PC-3 (cell line): ENCODE results near the gene ZDHHC16. TPM values are rescaled to one million over a fixed set of nuclear protein-coding genes. Genes with fewer than 3 reads are reported as not detected.

ENCODE experiments used
- ATAC-seq: fragments of 200-7000 bp; cut with Tn5 transposase; 2 replicates; pipeline ENCODE4 v1.9.1; 2020; ENCODE audit warnings: mild to moderate bottlenecking, moderate library complexity
- BruUV-seq: library from RNA; stranded (reverse); fragments of 400-500 nt; replicated peaks from 2 replicates; lab custom pipeline; 2021; lab: Mats Ljungman, UMichigan
- CTCF ChIA-PET: fragments of 300-600 bp; sonication (Branson Sonifier 250); formaldehyde crosslinking; loops from one replicate; lab custom pipeline; 2022; ENCODE audit warnings: antibody characterized with exemption; lab: Charles Lee
- POLR2A ChIA-PET: fragments of 300-600 bp; sonication (Branson Sonifier 250); formaldehyde crosslinking; loops from one replicate; lab custom pipeline; 2022; ENCODE audit warnings: antibody characterized with exemption; ENCODE audit not compliant: unreplicated experiment; lab: Charles Lee
- DNase-seq: peaks from one replicate; pipeline ENCODE4 v3.0.0-alpha.2; 2015
- H2AFZ ChIP-seq: fragments of 300-600 bp; sonication (generic); 2 replicates; pipeline ENCODE4 v1.6.0; 2016; ENCODE audit warnings: antibody characterized with exemption, low read length
- H3F3A ChIP-seq: fragments of 300-600 bp; sonication (generic); one replicate; pipeline ENCODE4 v1.6.0; 2017; ENCODE audit warnings: antibody characterized with exemption, low read length, control low read depth, mild to moderate bottlenecking; ENCODE audit not compliant: unreplicated experiment
- H3K27ac ChIP-seq: fragments of 300-600 bp; sonication (generic); 2 replicates; pipeline ENCODE4 v1.5.1; 2016; ENCODE audit warnings: mild to moderate bottlenecking, low read length
- H3K27me3 ChIP-seq: fragments of 300-600 bp; sonication (generic); 2 replicates; pipeline ENCODE4 v1.6.1; 2016; ENCODE audit warnings: low read length, mixed read lengths
- H3K36me3 ChIP-seq: fragments of 300-600 bp; sonication (generic); 2 replicates; pipeline ENCODE4 v1.6.1; 2016; ENCODE audit warnings: low read depth, mixed run types, low read length, mixed read lengths
- H3K4me1 ChIP-seq: fragments of 300-600 bp; sonication (generic); 2 replicates; pipeline ENCODE4 v1.5.1; 2016; ENCODE audit warnings: low read length; ENCODE audit not compliant: insufficient read depth
- H3K4me2 ChIP-seq: fragments of 300-600 bp; sonication (generic); 2 replicates; pipeline ENCODE4 v1.6.0; 2016; ENCODE audit warnings: low read length
- H3K4me3 ChIP-seq: fragments of 300-600 bp; sonication (generic); 2 replicates; pipeline ENCODE4 v1.5.1; 2016; ENCODE audit warnings: mild to moderate bottlenecking, low read length, mixed read lengths
- H3K79me2 ChIP-seq: fragments of 300-600 bp; sonication (generic); 2 replicates; pipeline ENCODE4 v1.6.1; 2017; ENCODE audit warnings: low read length, mixed read lengths
- H3K9ac ChIP-seq: fragments of 300-600 bp; sonication (generic); 2 replicates; pipeline ENCODE4 v1.6.0; 2016; ENCODE audit warnings: mild to moderate bottlenecking, low read length
- H3K9me2 ChIP-seq: fragments of 300-600 bp; sonication (generic); replicated peaks from 2 replicates; pipeline ENCODE4 v1.6.1; 2016; ENCODE audit warnings: mixed run types, low read length, mixed read lengths
- H3K9me3 ChIP-seq: fragments of 300-600 bp; sonication (generic); 2 replicates; pipeline ENCODE4 v1.6.1; 2016; ENCODE audit warnings: low read length, mixed read lengths
- H4K20me1 ChIP-seq: fragments of 300-600 bp; sonication (generic); 2 replicates; pipeline ENCODE4 v1.6.1; 2016; ENCODE audit warnings: low read length, mixed read lengths
- CTCF ChIP-seq: fragments of 300-600 bp; sonication (generic); conservative IDR thresholded peaks from 2 replicates; pipeline ENCODE4 v1.5.1; 2017; ENCODE audit warnings: antibody characterized with exemption, low read depth, mild to moderate bottlenecking, low read length
- EZH2 ChIP-seq: fragments of 300-600 bp; sonication (generic); IDR thresholded peaks from one replicate; pipeline ENCODE4 v1.6.1; 2017; ENCODE audit warnings: antibody characterized with exemption, mild to moderate bottlenecking, low read length; ENCODE audit not compliant: unreplicated experiment
- EZH2phosphoT487 ChIP-seq: fragments of 300-600 bp; sonication (generic); IDR thresholded peaks from 2 replicates; pipeline ENCODE4 v1.6.1; 2018; ENCODE audit warnings: mild to moderate bottlenecking, antibody characterized with exemption, low read length, borderline replicate concordance
- intact Hi-C: fragments of 100-400 bp; cut with micrococcal nuclease; formaldehyde crosslinking; loops from 2 replicates; pipeline ENCODE4 v1.9.0; 2023
- total RNA-seq: library from RNA; depleted of rRNA; stranded (reverse); fragments of >200 nt; gene quantifications from 2 replicates; pipeline ENCODE4 v1.2.3, GENCODE V29; 2014

ZDHHC16 gene
- total RNA-seq, 1 experiment from 2014 or later: 35.1 TPM

- TF ChIP-seq CTCF (no peak), EZH2phosphoT487 (no peak), EZH2 (no peak)
- BruUV-seq: no TSS peak
Measured at GRCh38 chr10:97498841-97499560, 53.0 kb downstream of the ZDHHC16 start, which contains the start of gene UBTD1. Gene UBTD1, plus strand, starts transcription at chr10:97498924. Its CDS starts 280 bp downstream, at chr10:97499204.

GRCh38 chr10:97499561-97500296 is 53.8 kb downstream of the ZDHHC16 start:
- Histone ChIP-seq H3K4me3 (peak overlapping the region; percentile 96), H3K27me3 (no peaks in the 10 kb centered on the region), H3K9me2 (no peaks in the 10 kb centered on the region), H4K20me1 (peaks cover 21% of the 10 kb centered on the region; the same call in 1 of the 2 replicates), H3K9ac (peak overlapping the region; percentile 69), H3K4me2 (peak overlapping the region; percentile 99), H3K27ac (no peak overlapping the region), H3K9me3 (no peaks in the 10 kb centered on the region), H3K36me3 (no peaks in the 10 kb centered on the region), H3F3A (no peaks in the 10 kb centered on the region), H3K79me2 (peaks cover 56% of the 10 kb centered on the region), H3K4me1 (peaks cover 19% of the 10 kb centered on the region), H2AFZ (peak overlapping the region; percentile 92)
- ATAC-seq (no peak; the same call in 1 of the 2 replicates), DNase-seq (peak; percentile 31)
- intact Hi-C loops: loop anchor here (2.0 to 5.0 kb wide), 2 partner anchors 37 to 43 kb away; no protein-coding TSS in a partner anchor
- BruUV-seq: TSS peak; percentile 19
- CTCF ChIA-PET: no interaction called here
- TF ChIP-seq EZH2 (no peak), EZH2phosphoT487 (no peak), CTCF (no peak)
- POLR2A ChIA-PET: no interaction called here

More at GRCh38 chr10:97498841-97499560, 53.0 kb downstream of the ZDHHC16 start, which contains the start of gene UBTD1:
- no peaks in the 10 kb centered on the region for H3K9me2 ChIP-seq
- no peaks in the 10 kb centered on the region for H3F3A ChIP-seq
- no peaks in the 10 kb centered on the region for H3K27me3 ChIP-seq
- ATAC-seq (peak; percentile 87), DNase-seq (no peak)
- H3K4me2 ChIP-seq: peak within 1 kb of the TSS; percentile 99
- peak within 1 kb of the TSS; percentile 98 for H3K9ac ChIP-seq
- H3K9me3 ChIP-seq: no peaks in the 10 kb centered on the region
- peaks cover 26% of the 10 kb centered on the region; the same call in 1 of the 2 replicates for H4K20me1 ChIP-seq
- ChIA-PET CTCF (no interaction called here), POLR2A (no interaction called here)
- intact Hi-C loops: loop anchor here (2.0 to 5.0 kb wide), 2 partner anchors 37 to 44 kb away; no protein-coding TSS in a partner anchor
- no peaks in the 10 kb centered on the region for H3K36me3 ChIP-seq
- peaks cover 19% of the 10 kb centered on the region for H3K4me1 ChIP-seq
- H3K27ac ChIP-seq: peak within 1 kb of the TSS; percentile 85
- peak within 1 kb of the TSS; percentile 96 for H3K4me3 ChIP-seq
- H2AFZ ChIP-seq: peak within 1 kb of the TSS; percentile 92
- H3K79me2 ChIP-seq: peaks cover 63% of the 10 kb centered on the region
